RWPE2 (cell line): ENCODE results near the gene TAOK1.

Experiments used
- ATAC-seq: fragments of 200-7000 bp; cut with Tn5 transposase; 3 replicates; pipeline ENCODE4 v1.9.1; 2021; ENCODE audit warnings: low read depth
- DNase-seq: peaks from one replicate; pipeline ENCODE4 v3.0.0-alpha.2; 2020; ENCODE audit warnings: low spot score
- H3K27ac ChIP-seq: fragments of 450-650 bp; 2 replicates; pipeline ENCODE4 v1.5.1; 2017; ENCODE audit warnings: mild to moderate bottlenecking; ENCODE audit not compliant: poor library complexity, severe bottlenecking
- H3K27me3 ChIP-seq: fragments of 250-450 bp; sonication (Bioruptor Pico); 2 replicates; pipeline ENCODE4 v1.5.1; 2021; ENCODE audit warnings: mild to moderate bottlenecking, moderate library complexity; ENCODE audit not compliant: insufficient read depth, poor library complexity, severe bottlenecking
- H3K36me3 ChIP-seq: fragments of 250-450 bp; sonication (Bioruptor Pico); 2 replicates; pipeline ENCODE4 v1.5.1; 2020; ENCODE audit warnings: low read depth, mild to moderate bottlenecking, moderate library complexity
- H3K4me1 ChIP-seq: fragments of 250-450 bp; sonication (Bioruptor Pico); 2 replicates; pipeline ENCODE4 v1.5.1; 2021; ENCODE audit warnings: mild to moderate bottlenecking, moderate library complexity; ENCODE audit not compliant: insufficient read depth, poor library complexity, severe bottlenecking
- H3K4me3 ChIP-seq: fragments of 250-450 bp; sonication (Bioruptor Pico); 2 replicates; pipeline ENCODE4 v1.5.1; 2021; ENCODE audit warnings: mild to moderate bottlenecking, moderate library complexity; ENCODE audit not compliant: severe bottlenecking
- H3K9me3 ChIP-seq: fragments of 250-450 bp; sonication (Bioruptor Pico); 2 replicates; pipeline ENCODE4 v1.5.1; 2021; ENCODE audit warnings: mild to moderate bottlenecking, moderate library complexity; ENCODE audit not compliant: severe bottlenecking
- CTCF ChIP-seq: fragments of 450-650 bp; IDR thresholded peaks from one replicate; pipeline ENCODE4 v1.5.1; 2017; ENCODE audit warnings: mild to moderate bottlenecking, moderate library complexity; ENCODE audit not compliant: poor library complexity, severe bottlenecking

TAOK1 gene

GRCh38 chr17:29566473-29567303, 176.5 kb downstream of the TAOK1 start, which contains the start of gene ABHD15:
TSS of gene ABHD15 (minus strand) at chr17:29567037. CDS start at chr17:29566966, 71 bp downstream.
- H3K4me3 ChIP-seq: peak within 1 kb of the TSS; percentile 53
- no peaks in the 10 kb centered on the region for H3K9me3 ChIP-seq
- peak within 1 kb of the TSS; percentile 79 for H3K27ac ChIP-seq
- H3K27me3 ChIP-seq: no peaks in the 10 kb centered on the region
- peak; percentile 70 for DNase-seq
- ATAC-seq: peak; percentile 53
- peaks cover 3% of the 10 kb centered on the region for H3K4me1 ChIP-seq
- H3K36me3 ChIP-seq: no peaks in the 10 kb centered on the region; the same call in 1 of the 2 replicates
- no peak for TF ChIP-seq CTCF

GRCh38 chr17:29567304-29567553, 177.1 kb downstream of the TAOK1 start:
- Histone ChIP-seq H3K36me3 (no peaks in the 10 kb centered on the region; the same call in 1 of the 2 replicates), H3K4me3 (peak overlapping the region; percentile 53), H3K4me1 (peaks cover 3% of the 10 kb centered on the region), H3K27ac (peak overlapping the region; percentile 79), H3K9me3 (no peaks in the 10 kb centered on the region), H3K27me3 (no peaks in the 10 kb centered on the region)
- ATAC-seq (peak; percentile 4), DNase-seq (no peak)
- no peak for TF ChIP-seq CTCF

GRCh38 chr17:29567554-29568330, 177.6 kb downstream of the TAOK1 start:
- peak; percentile 43 for TF ChIP-seq CTCF
- Histone ChIP-seq H3K27me3 (no peaks in the 10 kb centered on the region), H3K4me1 (peaks cover 3% of the 10 kb centered on the region), H3K4me3 (peak overlapping the region; percentile 53), H3K36me3 (no peaks in the 10 kb centered on the region; the same call in 1 of the 2 replicates), H3K9me3 (no peaks in the 10 kb centered on the region), H3K27ac (peak overlapping the region; percentile 79)
- ATAC-seq: peak; percentile 32
- peak; percentile 75 for DNase-seq

GRCh38 chr17:29568331-29569244, 178.4 kb downstream of the TAOK1 start, which contains the start of gene TP53I13:
TSS of gene TP53I13 (plus strand) at chr17:29568701. CDS start at chr17:29568759, 58 bp downstream.
- Histone ChIP-seq H3K4me1 (peaks cover 3% of the 10 kb centered on the region), H3K9me3 (no peaks in the 10 kb centered on the region), H3K27me3 (no peaks in the 10 kb centered on the region), H3K4me3 (peak within 1 kb of the TSS; percentile 53), H3K27ac (peak within 1 kb of the TSS; percentile 79), H3K36me3 (peaks cover 7% of the 10 kb centered on the region)
- DNase-seq: peak; percentile 89
- TF ChIP-seq CTCF: no peak
- peak; percentile 44 for ATAC-seq
